GM12864 (cell line): Measurements from ENCODE around the gene TMTC1.

ENCODE experiments used
- DNase-seq: peaks from one replicate; pipeline ENCODE4 v3.0.0-alpha.2; 2011; ENCODE audit warnings: low read depth
- H3K4me3 ChIP-seq: 2 replicates; pipeline ENCODE4 v1.5.1; 2011; ENCODE audit warnings: mild to moderate bottlenecking, low read depth, low read length, control low read depth
- TF ChIP-seq, protein P1 (sequence below): IDR thresholded peaks from 2 replicates; pipeline ENCODE4 v1.5.1; 2011; ENCODE audit warnings: low read depth, mild to moderate bottlenecking, moderate library complexity, low read length, control low read depth, inconsistent platforms; ENCODE audit errors: missing control alignments

TMTC1 gene

DNA sequence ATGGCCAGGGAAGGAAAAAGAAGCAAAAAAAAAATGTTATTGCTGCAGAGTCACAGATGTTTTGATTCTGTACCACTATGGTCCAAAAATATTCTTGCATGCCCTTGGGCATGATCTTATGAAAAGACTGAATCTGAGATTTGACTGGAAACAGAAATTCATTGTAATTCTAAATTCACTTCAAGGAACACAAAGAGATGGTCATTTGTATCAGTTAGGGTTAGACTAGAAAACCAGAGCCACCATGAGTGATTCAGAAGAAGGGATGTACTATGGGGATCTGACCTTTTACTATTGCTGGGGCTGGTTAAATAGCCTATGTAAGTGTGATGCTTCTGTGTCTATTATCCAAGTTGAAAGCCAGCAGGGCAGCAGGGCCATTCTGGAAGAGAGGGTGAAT lies 5.2 kb downstream of the TMTC1 start:
- H3K4me3 ChIP-seq = no peak overlapping the region
- TF ChIP-seq, protein P1, sequence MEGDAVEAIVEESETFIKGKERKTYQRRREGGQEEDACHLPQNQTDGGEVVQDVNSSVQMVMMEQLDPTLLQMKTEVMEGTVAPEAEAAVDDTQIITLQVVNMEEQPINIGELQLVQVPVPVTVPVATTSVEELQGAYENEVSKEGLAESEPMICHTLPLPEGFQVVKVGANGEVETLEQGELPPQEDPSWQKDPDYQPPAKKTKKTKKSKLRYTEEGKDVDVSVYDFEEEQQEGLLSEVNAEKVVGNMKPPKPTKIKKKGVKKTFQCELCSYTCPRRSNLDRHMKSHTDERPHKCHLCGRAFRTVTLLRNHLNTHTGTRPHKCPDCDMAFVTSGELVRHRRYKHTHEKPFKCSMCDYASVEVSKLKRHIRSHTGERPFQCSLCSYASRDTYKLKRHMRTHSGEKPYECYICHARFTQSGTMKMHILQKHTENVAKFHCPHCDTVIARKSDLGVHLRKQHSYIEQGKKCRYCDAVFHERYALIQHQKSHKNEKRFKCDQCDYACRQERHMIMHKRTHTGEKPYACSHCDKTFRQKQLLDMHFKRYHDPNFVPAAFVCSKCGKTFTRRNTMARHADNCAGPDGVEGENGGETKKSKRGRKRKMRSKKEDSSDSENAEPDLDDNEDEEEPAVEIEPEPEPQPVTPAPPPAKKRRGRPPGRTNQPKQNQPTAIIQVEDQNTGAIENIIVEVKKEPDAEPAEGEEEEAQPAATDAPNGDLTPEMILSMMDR = no peak
- no peak for DNase-seq

DNA sequence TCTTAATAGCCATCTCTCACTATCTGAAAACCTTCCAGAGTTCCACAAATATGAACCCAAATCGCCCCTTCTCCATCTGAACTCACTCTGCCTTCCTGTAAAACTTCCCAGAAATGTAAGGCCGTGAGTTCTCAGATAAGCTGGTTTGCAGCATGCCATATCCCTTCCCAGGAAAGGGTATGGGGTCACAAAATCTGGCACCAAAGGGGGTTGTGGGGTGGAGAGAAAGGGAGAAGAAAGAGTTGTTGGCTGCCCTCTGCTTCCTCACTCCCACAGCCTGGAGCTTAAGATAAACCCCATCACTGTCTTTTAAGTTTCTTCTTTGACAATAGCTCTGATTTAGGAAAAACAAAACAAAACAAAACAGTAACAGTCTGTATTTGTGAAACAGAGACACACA lies 10.7 kb downstream of the TMTC1 start:
- no peak for DNase-seq
- no peak overlapping the region for H3K4me3 ChIP-seq
- TF ChIP-seq, protein P1 = no peak

DNA sequence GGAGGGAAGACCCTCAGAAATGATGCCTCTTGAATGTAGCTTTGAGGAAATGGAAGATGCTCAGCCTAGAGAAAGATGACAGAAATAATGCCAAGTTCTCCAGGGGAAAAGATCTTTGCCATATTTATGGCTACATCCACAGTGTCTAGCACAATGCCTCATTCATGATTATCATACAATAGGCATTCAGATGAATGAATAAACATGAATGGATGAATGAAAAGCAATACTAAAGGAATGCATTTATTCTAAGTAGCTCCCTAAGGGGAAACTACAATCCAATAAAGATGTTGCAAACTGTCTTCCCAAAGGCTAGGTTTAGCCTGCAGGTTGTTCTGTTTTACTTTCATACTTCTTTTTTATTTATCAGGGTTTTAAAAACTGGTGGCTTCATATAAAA lies 12.0 kb downstream of the TMTC1 start:
- DNase-seq = no peak
- no peak overlapping the region for H3K4me3 ChIP-seq
- TF ChIP-seq, protein P1 = no peak

DNA sequence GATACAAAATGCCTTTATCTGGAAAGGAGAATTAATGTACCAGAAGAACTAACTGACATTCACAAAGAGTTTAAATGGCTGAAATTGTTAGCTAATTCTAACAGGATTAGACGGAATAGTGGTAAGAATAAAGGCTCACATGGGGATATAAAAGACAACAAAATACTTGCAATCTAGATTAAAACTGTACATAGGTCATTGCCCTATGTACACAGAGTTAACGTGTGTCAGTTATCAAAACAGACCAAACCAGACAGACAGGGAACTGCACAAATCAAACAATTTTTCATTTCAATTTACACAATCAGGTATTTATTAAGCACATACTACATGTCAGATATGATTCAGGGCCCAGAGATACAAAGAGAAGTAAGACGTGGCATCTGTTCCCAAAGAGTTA lies 12.6 kb downstream of the TMTC1 start:
- H3K4me3 ChIP-seq = no peak overlapping the region
- no peak for DNase-seq
- TF ChIP-seq, protein P1 = no peak

DNA sequence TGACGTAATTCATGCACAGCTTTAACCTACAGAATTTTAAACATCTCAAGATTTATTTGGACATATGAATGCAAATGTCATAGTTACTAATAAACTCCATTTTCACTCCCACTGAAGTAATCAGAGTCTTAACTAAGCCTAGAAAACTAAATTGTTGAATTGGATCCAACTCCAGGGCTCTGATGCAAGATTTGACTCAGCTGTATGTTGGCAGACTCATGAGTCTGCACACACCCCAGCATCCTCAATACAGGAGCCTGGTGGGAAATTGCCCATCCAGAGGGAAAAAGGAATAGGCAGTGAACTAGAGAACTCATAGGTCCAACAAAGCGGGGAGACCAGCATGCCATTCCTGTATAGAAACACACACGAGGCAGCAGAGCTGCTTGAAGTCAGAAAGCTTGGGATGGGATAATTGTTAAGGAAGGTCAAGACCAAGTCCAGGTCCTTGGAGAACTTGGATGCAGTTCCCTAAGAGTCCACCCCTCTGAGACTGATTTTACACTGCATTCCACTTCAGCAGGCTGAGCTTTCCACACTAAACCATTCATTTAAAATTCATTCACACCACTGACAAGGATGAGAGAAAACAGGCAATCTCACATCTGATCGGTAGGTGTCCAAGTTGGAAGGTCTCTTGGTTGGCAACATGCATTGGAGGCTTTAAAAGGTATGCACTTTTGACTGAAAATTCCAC lies 14.4 kb downstream of the TMTC1 start:
- H3K4me3 ChIP-seq = no peak overlapping the region
- TF ChIP-seq, protein P1 = no peak
- no peak for DNase-seq

DNA sequence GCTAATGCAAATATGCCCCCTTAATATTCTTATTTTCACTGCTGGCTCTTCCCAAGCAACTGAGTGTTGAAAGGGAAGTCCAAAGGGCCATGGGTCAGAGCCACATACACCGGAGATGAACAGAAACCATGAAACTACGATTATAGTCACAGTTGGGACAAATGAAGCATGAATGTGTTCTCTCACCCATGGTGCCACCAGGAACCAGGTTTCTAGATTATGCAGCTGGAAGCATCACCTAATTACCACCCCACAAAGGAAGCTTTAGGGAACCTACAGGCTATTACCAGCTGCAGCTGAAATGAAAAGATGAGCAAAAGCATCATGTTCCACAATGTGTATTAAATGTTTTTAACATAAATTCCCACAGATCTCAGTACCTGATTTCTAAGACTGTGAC lies 15.4 kb downstream of the TMTC1 start:
- no peak for DNase-seq
- TF ChIP-seq, protein P1 = no peak
- no peak overlapping the region for H3K4me3 ChIP-seq

DNA sequence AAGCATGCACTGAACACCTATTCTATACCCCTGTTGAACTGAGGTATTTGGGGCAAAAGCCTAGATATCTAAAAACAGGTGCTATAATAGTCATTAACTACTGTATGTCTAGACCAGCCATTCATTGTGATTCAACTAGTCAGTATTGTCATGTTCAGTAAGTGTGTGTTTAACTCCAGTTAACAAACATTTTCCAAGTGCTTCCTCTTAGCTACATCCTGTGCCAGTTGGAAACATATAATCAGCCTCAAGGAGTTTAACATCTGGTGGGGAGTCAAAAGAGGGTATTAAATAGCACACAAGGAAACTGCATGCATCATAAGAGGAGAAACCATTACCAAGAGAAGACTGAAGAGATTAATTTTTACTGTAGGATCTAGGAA lies 20.4 kb downstream of the TMTC1 start:
- TF ChIP-seq, protein P1 = no peak
- H3K4me3 ChIP-seq = no peak overlapping the region
- no peak for DNase-seq
